Stimulated activated CD8-positive, alpha-beta memory T cell treated with anti-CD3 and anti-CD28 coated beads, Interleukin-4, amount 100 ng/mL, for 24 hours (primary cell): ENCODE data around the gene PLD2.
A peak's percentile ranks its signal among the peaks of the same experiment; 100 is the strongest.

Experiments
- DNase-seq: peaks from one replicate; pipeline ENCODE4 v3.0.0-alpha.2; 2020; ENCODE audit warnings: low read depth

The PLD2 gene, protein sequence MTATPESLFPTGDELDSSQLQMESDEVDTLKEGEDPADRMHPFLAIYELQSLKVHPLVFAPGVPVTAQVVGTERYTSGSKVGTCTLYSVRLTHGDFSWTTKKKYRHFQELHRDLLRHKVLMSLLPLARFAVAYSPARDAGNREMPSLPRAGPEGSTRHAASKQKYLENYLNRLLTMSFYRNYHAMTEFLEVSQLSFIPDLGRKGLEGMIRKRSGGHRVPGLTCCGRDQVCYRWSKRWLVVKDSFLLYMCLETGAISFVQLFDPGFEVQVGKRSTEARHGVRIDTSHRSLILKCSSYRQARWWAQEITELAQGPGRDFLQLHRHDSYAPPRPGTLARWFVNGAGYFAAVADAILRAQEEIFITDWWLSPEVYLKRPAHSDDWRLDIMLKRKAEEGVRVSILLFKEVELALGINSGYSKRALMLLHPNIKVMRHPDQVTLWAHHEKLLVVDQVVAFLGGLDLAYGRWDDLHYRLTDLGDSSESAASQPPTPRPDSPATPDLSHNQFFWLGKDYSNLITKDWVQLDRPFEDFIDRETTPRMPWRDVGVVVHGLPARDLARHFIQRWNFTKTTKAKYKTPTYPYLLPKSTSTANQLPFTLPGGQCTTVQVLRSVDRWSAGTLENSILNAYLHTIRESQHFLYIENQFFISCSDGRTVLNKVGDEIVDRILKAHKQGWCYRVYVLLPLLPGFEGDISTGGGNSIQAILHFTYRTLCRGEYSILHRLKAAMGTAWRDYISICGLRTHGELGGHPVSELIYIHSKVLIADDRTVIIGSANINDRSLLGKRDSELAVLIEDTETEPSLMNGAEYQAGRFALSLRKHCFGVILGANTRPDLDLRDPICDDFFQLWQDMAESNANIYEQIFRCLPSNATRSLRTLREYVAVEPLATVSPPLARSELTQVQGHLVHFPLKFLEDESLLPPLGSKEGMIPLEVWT

DNA sequence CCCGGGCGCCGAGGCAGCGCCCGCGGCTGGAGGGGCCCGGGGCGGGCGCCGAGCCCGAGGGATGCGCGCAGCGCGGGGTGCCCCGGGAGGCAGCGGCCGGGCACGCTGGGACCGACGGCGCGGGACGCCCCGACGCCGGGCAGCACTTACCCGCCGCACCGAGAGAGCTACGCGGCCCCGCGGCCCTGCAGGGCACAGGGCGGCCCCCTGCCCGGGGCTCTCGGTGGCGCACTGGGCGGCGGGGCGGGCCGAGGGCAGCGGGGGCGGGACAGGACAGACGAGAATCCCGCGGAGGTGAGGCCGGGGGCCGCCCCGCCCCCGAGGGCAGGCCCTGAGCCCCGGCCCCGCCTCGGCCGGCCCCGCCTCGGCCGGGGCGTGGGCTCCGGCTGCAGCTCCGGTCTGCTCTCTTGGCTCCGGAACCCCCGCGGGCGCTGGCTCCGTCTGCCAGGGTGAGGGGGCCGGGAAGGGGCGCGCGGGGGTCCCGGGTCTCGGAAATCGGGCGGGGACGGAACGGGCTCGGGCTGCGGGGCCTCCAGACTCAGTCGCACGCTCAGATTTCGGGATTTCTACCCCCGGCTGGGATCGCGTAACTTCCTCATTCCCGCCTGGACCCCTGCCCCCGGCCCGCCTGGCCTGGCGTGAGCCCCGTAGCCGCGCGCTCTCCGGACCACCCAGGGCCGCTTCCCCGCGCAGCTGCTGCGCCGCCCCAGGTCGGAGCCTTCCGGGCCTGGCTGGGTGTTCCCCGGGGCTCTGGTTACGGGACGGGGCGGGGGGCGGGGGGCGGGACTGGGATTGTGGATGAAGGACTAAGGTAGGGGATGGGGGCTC, at the start of gene PLD2:
Gene PLD2 (plus strand): TSS at position 376 of the 828 bp plus-strand sequence. CDS start 621 bp downstream, outside the sequence.
- DNase-seq: peak; percentile 81

GRCh38 chr17:4759776-4760236, 47.1 kb upstream of the PLD2 start:
- no peak for DNase-seq

DNA sequence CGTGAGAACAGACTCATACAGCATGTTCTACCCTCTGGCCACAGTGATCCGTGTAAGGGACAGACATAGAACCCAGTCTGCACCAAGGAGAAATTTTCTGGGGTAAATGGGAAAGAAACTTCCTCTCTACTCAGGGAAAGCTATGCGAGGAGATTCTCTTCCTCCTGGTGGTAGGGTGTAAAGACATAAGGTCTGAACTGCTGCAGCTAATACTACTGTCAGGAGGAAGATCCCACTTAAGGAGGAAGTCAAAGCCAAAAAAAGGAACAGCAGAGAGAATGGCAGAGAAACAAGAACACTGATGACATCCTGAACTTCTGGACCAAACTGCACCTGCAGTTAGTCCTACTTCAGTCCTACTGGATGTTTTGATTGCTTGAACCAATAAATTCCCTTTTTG, 42.4 kb upstream of the PLD2 start:
- no peak for DNase-seq

- no peak for DNase-seq
These were observed 40.8 kb upstream of the PLD2 start for GRCh38 chr17:4766201-4766600.

GRCh38 chr17:4766723-4767122, 40.2 kb upstream of the PLD2 start:
- no peak for DNase-seq

DNA sequence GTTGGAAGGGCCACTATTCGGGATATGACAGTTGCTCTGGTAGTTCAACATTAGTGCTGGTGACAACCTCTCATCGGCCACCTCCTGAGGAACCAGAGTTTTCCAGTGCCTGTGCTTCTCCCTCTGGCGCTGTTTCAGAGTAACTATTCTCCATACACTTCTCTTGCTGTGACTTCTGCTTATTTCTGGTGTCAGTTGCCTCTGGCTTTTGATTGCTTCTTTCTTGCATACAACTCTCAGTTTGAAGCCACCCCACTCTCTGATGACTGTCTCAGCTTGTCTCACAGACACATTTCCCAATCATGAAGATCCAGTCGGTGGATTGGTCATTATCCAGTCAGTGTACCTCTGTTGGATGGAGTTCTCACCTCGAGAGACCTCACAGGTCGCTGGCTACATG, 38.7 kb upstream of the PLD2 start:
- DNase-seq: no peak

- DNase-seq: no peak
These were observed 37.3 kb upstream of the PLD2 start for GRCh38 chr17:4769628-4770027.

GRCh38 chr17:4771519-4772234, 35.3 kb upstream of the PLD2 start, which contains the start of gene TM4SF5:
TM4SF5 (plus strand) TSS chr17:4771886; CDS start chr17:4771923, 37 bp downstream.
- DNase-seq: no peak

- DNase-seq: no peak
These were observed 34.7 kb upstream of the PLD2 start for GRCh38 chr17:4772235-4772613.

DNA sequence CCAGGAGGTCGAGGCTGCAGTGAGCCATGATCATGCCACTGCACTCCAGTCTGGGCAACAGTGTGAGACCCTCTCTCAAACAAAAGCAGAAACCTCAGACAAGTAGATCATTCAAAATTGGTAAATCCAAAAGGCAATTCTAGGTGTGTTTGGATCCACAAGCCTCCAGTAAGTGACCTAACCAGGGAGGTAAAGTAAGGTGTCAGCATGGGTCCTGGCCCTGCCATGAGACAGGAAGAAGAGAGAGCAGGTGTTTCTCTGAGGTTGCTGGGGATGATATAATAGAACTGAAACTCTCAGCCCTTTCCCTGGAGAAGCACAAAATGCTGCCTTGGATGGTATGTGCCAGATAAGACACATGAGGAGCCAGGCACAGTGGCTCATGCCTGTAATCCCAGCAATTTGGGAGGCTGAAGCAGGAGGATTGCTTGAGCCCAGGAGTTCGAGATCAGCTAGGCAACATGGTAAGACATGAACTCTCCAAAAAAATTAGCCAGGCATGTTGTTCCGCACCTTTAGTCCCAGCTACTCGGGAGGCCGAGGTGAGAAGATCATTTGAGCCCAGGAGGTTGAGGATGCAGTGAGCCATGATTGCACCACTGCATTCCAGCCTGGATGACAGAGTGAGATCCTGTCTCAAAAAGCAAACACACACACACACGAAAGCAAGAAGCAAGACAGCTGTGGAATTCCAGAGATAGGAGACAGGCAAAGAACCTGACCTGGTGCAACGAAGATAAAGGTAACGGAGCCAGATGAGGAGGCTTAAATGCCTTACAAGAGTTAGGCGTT, 28.8 kb upstream of the PLD2 start:
- DNase-seq: no peak

- DNase-seq: no peak
These were observed 26.5 kb upstream of the PLD2 start for GRCh38 chr17:4780325-4780955.

DNA sequence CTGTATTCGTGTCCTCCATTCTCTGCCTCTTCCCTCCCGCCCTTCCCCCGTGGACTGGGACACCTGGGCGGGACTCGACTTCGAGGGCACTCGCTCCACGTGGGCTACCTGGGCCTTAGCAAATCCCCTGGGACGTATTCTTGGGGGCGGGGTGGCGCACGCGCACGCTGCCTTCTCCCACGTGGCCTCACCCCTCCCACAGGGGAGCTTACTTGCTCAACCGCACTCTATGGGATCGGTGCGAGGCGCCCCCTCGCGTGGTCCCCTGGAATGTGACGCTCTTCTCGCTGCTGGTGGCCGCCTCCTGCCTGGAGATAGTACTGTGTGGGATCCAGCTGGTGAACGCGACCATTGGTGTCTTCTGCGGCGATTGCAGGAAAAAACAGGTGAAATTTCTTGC, 24.3 kb upstream of the PLD2 start:
- DNase-seq: no peak

GRCh38 chr17:4785311-4786105, 21.4 kb upstream of the PLD2 start:
- no peak for DNase-seq

DNA sequence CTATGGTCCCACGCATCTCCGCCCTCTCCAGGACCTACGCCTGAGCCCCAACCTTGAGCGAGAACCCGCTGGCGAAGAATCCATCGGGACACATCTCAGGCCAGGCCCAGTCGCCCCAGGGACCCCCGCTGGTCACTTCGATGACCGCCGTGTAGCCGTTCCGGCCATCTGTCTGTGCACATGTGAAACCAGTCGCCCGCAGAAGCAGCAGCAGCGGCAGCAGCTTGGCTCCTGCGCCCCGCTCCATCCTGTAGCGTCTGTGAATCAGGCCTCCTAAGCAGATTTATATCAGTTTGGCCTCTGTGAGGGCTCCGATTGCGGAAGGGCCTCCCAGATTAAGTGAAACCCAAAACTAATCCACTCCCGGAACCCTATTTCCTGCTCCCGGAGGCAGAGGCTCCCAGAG, 20.8 kb upstream of the PLD2 start, which contains the start of gene VMO1:
Gene VMO1 (minus strand): TSS at position 259 of the 406 bp plus-strand sequence. CDS start 12 bp downstream, at position 247.
- DNase-seq: no peak

- no peak for DNase-seq
These were observed 20.4 kb upstream of the PLD2 start for GRCh38 chr17:4786516-4786915.

DNA sequence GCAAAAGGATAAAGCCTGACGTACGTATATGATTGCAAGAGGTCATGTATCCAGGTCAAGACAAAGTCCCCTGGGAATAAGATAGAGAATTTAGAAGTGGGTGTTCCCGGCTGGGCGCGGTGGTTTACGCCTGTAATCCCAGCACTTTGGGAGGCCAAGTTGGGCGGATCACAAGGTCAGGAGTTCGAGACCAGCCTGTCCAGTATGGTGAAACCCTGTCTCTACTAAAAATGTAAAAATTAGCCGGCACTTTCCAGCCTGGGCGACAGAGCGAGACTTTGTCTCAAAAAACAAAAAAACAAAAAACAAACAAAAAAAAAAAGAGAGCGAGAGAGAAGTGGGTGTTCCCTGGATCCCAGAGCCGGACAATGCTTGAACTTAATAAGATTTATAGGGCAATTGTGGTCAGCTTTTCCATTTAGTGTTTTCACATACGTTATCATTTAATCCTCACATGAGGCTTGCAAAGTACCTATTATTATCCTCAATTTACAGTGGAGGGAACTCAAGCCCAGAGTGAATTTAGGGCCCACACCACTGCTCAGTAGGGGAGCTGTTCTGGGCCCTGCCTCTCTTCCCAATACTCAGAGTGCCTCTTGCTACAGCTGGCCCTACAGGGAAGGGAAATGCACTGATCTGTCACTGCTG, 18.7 kb upstream of the PLD2 start:
- DNase-seq: no peak

DNA sequence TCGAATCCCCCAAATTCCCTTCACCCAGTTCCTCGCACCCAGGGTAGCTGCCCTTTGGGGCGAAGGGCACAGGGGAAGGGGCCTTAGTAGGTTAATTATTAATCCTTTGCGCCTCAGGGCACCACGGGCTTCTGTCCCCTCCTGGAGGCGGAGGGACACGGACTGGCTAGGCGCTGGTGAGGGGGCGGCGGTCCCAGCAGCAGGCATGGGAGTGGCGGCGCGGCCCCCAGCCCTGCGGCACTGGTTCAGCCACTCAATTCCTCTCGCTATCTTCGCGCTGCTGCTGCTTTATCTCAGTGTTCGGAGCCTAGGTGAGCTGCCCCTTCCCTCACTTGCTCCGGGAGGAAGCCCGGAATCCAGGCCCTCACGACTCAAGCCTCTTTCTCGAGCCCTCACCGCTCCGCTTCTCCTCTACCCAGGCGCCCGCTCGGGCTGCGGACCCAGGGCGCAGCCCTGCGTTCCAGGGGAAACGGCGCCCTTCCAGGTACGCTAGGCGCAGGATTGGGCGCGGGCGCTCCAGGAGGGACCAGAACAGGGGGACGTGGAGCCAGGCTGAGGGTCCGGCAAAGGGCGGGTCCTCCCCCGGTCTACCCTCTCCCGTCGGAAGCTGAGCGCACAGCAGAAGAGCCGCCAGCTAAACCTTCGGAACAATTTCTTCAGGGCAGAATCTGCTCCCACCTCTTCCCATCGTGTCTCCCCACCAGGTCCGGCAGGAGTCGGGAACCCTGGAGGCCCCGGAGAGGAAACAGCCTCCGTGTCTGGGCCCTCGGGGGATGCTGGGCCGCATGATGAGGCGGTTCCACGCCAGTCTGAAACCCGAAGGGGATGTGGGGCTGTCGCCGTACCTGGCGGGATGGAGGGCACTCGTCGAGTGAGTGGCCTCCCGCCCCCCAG, 17.9 kb upstream of the PLD2 start, which contains the start of gene GLTPD2:
Gene GLTPD2 (plus strand): TSS at position 158 of the 894 bp plus-strand sequence. CDS start 48 bp downstream, at position 206.
- DNase-seq: no peak

- DNase-seq: no peak
These were observed 17.3 kb upstream of the PLD2 start for GRCh38 chr17:4789701-4789950.
